Activated CD8-positive, alpha-beta memory T cell treated with anti-CD3 and anti-CD28 coated beads, Interleukin-2, amount 50 U/mL, for 24 hours (primary cell): ENCODE measurements around the gene PISD.

Experiments used
- DNase-seq: peaks from one replicate; pipeline ENCODE4 v3.0.0-alpha.2; 2020; ENCODE audit errors: extremely low read depth

Gene PISD

GRCh38 chr22:31625661-31626426, 36.2 kb downstream of the PISD start:
- no peak for DNase-seq

GRCh38 chr22:31625257-31625640, 36.8 kb downstream of the PISD start:
- no peak for DNase-seq

GRCh38 chr22:31623592-31624304, 38.3 kb downstream of the PISD start:
- no peak for DNase-seq

DNA sequence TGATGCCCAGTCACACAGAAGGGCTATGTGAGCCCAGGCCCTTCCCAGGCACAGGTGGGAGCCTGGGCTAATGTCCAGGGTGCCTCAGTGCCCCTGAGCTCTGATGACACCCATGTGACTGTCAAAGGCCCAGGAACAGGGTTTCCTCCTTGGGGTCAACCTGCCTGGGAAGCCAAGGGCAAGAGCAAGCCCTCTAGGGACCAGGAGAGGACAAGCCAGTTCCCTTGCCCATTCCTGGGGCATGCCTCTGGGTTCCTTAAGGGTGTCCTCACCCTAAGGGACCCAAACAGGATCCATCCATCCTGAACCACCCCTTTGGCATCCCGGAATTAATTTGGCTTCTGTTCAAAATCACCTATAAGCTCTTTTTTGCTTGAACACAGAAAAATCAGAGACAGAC, 39.0 kb downstream of the PISD start:
- DNase-seq = no peak

DNA sequence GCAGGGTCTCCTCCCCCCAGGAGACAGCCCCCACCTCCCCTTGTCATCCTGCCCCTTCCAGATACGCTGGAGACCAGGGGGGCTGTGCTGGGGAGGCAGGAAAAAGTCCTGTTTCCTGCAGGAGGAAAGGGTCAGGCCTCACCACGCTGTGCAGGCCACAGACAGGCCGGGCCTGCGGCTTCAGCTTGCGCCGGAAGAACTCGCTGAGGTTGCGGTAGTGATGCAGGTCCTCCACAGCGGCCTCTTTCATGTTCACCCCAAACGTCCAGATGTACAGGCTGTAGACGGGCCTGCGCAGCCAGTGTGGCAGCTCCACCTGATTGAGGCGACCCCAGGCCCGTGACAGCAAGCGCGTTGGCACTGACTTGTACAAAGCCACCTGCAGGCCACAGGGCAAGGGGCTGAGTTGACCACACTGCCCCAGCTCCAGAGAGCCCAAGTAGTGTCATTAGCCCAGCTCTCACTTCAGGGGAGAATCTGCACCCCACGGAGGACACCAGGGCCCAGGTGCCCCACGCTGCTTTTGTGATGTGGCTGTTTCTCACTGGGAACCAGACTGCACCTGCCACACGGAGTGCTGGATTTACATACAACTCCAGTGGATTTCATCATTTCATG, 40.4 kb downstream of the PISD start:
- DNase-seq = no peak

GRCh38 chr22:31620756-31621480, 41.1 kb downstream of the PISD start:
- no peak for DNase-seq

DNA sequence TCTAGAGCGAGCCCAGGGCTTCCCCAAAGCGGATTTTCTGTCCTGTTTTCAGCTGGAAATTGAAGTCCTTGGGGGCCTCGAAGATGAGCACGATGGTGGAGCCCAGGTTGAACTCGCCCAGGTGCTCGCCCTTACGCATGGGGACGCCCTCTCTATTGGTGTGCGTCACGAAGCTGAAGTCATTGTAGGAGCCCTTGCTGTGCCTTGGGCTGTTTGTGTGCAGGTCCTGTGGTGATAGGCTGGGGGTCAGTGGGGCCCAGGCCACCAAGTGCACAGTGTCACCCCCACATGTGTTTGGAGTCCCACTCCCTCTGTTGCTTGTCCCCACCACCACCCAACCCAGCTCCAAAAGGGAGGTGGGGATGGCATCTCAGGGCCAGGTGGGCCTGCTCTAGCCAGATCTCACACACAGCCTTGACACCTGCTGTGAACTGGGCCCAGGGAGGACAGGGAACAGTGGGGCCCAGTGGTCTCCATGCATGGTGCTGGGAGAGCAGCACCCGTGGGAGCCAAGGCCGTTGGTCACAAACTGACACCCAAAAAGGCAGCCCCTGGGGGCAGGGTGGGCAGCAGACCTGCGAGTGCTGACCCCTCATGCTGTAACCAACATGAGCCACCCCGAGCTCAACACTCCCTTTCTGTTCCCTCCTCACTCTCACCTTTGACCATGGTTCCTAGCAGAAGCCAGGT, 42.3 kb downstream of the PISD start:
- DNase-seq = no peak

GRCh38 chr22:31618471-31619176, 43.4 kb downstream of the PISD start:
- DNase-seq = no peak

- DNase-seq = no peak
These were observed 44.0 kb downstream of the PISD start for GRCh38 chr22:31618057-31618456.

DNA sequence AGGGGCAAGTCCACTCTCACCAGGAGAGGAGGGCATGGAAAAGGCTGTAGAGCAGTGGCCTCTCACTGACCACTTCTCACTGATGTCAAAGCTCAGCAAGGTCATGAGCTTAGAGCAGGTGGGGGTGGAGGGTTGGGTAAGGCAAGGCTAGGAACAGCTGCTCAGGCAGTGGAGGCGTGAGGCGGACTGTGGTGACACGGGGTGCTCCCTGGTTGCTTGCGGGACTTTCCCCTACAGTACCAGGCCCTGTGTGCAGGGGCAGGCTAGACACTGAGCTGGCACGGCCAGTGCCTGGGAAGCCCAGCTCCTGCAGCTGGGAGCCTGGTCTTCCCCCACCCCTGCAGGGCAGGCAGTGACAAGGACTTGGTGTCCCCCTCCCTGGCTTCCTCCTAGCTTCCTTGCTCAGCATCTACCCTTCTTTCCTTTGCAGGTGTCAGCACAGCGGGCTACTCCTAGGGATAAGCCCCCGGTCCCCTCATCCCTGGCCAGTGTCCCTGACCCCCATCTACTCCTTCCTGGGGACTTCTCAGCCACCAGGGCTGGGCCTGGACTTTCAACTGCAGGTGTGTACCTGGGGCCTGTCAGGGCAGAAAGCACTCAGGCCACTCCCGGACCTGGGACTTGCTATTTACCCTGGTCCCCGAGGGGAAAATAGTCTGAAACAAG, 45.6 kb downstream of the PISD start:
- no peak for DNase-seq

DNA sequence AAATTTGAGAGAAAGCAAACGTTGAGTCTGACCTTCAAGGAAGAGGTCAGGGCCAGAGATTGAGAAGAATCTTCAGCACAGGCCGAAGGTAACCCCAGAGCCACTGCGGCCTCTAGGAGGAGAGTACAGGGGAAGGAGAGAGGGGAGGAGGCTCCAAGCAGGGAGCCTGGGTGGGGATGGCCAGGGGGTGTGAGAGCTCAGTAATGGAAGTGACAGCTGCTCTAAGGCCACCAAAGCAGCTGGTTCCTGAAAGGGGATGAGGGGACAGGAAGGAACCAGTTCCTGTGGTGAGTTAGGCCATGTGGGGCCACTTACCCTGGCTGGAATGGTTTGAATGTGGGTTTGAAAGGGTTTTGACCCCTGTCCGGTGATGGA, 46.1 kb downstream of the PISD start:
- no peak for DNase-seq

DNA sequence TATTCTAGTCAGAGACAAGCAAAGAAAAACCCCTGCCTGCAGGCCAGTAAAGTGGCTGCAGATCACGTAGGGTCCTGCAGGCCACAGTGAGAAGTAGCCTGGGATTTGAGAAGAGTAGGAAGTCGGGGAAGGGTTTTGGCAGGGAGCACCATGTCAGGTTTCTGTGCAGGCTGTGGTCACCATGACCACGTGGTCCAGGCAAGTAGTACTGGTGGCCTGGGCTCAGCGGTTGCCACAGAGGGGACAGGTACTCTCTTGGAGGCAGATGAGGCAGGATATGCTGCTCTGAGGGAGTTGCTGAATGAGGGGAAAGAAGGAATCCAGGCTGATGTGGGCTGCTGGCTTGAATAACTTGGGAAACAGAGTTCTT, 46.5 kb downstream of the PISD start:
- no peak for DNase-seq

DNA sequence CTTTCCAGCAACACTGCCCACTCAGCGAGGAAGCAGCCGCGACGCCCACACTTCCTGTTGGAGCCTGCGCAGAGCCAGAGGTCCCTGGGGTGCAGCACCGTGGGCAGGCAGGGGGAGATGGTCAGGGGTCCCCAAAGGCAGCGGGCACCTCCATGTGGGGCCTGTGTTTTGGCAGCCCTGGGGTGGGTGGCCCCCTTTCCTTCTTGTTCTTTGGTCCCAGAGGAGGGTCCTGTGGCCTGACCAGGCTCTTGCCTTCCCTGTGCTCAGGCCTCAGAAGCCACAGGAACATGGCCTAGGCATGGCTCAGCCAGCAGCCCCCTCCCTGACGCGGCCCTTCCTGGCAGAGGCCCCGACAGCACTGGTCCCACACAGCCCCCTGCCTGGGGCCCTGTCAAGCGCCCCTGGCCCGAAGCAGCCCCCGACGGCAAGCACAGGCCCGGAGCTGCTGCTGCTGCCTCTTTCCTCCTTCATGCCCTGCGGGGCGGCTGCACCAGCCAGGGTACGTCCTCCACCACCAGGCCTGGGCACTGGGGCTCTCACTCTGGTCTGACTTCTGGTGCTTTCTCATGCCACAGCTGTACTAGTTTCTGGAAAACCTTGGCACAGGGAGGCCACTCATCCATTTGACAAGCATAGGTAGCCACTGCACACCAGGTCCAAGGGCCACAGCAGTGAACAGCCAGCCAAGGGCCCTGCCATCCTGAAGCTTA, 47.1 kb downstream of the PISD start:
- DNase-seq = no peak

DNA sequence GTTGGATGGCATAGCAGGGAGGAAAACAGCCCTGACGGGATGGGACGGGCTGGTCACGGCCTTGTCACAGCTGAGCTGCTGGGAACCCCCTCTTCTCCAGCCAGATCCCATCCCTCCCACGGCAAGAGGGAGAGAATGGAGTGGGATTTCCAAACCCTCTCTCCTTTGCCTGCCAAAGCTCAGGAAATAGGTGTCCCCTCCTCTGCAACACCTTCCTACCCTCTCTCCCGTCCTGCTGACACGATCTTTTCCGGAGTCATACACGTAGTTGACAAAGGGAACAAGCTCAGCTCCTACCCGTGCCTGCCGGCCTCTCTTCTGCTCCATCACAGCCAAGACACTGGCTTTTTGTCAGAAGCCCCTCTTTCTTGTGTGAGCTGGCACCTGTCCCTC, 48.1 kb downstream of the PISD start:
- no peak for DNase-seq

DNA sequence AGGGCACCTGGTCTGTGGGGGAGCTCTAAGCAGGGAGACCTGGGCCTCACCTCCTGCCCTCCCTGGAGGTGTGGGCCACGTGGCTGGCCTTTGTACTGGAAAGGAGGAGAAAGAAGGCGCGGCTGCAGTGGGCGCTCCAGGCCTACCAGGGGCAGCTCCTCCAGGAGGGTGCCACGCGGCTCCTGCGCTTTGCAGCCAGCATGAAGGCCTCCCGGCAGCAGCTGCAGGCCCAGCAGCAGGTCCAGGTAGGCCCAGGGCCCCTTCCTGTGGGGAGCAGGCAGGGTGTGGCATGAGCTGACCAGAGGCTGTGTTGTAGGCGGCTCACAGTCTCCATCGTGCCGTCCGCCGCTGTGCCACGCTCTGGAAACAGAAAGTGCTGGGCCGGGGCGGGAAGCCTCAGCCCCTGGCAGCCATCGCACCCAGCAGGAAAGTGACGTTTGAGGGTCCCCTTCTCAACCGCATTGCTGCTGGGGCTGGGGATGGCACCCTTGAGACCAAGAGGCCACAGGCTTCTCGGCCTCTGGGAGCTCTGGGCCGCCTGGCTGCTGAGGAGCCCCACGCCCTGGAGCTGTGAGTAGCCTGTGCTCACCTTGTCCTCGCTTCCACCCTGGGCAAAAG, 48.6 kb downstream of the PISD start:
- DNase-seq = no peak

DNA sequence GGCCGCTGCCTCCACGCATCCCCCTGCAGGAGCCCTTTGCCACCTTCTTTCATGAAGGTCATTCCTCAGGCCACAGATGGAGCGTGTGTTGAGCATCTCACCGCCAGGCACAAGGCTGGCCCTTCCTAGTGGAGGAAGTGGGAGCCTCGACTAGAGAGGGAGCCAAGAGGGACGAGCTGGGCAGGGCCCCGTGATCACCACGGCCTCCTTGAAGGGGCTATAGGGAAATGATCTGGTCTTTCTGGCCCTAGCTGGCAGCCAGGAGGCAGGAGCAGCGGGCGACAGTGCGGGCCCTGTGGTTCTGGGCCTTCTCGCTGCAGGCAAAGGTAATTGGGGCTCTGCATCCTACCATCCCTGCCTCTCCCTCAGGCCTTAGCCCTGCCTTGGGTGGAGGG, 49.1 kb downstream of the PISD start:
- no peak for DNase-seq

- DNase-seq = no peak
These were observed 50.8 kb downstream of the PISD start for GRCh38 chr22:31611061-31611760.

DNA sequence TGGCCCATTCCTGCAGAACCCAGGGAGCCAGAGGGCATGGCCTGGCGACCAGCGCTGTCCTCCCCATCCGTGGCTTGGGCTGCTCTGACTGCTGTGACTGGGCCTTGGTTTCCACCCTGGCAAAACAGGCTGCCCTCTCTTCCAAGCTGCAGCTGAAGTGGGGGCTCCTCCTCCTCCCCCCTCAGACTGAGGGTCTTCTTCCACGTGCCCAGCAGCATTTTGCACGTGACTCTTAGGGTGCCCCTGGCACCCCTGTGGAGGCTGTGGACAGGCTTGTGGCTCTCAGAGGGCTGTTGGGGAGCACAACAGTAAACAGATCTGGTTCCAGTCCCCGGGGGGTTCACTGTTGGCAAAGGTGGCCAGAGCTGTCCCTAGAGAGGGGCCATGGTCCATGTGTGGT, 51.4 kb downstream of the PISD start:
- DNase-seq = no peak

- no peak for DNase-seq
These were observed 52.3 kb downstream of the PISD start for GRCh38 chr22:31609716-31610115.
